ENCODE results near the gene GNPTAB. TPM values are rescaled to one million over a fixed set of nuclear protein-coding genes. Genes with fewer than 3 reads are reported as not detected.

The GNPTAB gene
- total RNA-seq, 2 donors from 2014 or later: 27.8 to 30.5 TPM

DNA sequence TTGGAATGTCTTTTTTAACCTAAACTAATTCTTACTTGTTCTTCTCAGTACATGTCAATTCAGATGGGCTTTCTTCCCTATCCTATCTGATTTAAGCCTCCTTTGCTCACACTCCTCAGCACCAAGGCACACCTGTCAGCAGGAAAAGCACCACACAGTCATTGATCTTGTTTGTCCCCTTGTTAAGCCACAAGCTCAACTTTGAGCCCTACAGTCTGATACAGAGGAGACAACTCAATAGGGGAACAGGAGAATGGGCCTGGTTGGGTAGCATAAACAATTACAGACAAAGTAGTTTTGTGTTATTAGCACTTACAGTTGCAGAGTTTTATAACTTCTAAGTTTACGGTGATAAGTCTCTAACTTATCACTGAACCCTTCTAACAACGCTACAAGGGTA lies 62.0 kb downstream of the GNPTAB start:
- Histone ChIP-seq H3K9me3 (ENCODE audit: control insufficient read depth, low read length) (no peaks in the 10 kb centered on the region), H3K4me1 (ENCODE audit: control insufficient read depth, insufficient read depth, low read length) (no peaks in the 10 kb centered on the region), H3K27ac (ENCODE audit: low read depth, low read length) (no peak overlapping the region), H3K9ac (ENCODE audit: extremely low read depth, low read length, poor library complexity, severe bottlenecking) (no peak overlapping the region), H3K36me3 (ENCODE audit: control insufficient read depth, insufficient read depth, low read length) (peaks cover 16% of the 10 kb centered on the region), H3K4me3 (ENCODE audit: low read length) (no peak overlapping the region), H3K27me3 (ENCODE audit: control insufficient read depth, insufficient read depth, low read length, poor library complexity, severe bottlenecking) (no peaks in the 10 kb centered on the region)
- Mint-ChIP-seq H3K4me3 (no peak overlapping the region), H3K9me3 (no peaks in the 10 kb centered on the region), H3K36me3 (ENCODE audit: low read depth) (peaks cover 38% of the 10 kb centered on the region), H3K27me3 (ENCODE audit: insufficient read depth) (no peaks in the 10 kb centered on the region), H3K4me1 (peaks cover 6% of the 10 kb centered on the region), H3K27ac (no peak overlapping the region)
- 88 to 89% methylated on average over 1 to 2 of the region's 2 CpGs for WGBS, 2 experiments (ENCODE audit: insufficient coverage in 1 of 2, insufficient read length in 1 of 2)
- TF ChIP-seq, protein P1, sequence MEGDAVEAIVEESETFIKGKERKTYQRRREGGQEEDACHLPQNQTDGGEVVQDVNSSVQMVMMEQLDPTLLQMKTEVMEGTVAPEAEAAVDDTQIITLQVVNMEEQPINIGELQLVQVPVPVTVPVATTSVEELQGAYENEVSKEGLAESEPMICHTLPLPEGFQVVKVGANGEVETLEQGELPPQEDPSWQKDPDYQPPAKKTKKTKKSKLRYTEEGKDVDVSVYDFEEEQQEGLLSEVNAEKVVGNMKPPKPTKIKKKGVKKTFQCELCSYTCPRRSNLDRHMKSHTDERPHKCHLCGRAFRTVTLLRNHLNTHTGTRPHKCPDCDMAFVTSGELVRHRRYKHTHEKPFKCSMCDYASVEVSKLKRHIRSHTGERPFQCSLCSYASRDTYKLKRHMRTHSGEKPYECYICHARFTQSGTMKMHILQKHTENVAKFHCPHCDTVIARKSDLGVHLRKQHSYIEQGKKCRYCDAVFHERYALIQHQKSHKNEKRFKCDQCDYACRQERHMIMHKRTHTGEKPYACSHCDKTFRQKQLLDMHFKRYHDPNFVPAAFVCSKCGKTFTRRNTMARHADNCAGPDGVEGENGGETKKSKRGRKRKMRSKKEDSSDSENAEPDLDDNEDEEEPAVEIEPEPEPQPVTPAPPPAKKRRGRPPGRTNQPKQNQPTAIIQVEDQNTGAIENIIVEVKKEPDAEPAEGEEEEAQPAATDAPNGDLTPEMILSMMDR (conservative IDR thresholded peaks at IDR 0.05): no peak
- DNase-seq: no peak

DNA sequence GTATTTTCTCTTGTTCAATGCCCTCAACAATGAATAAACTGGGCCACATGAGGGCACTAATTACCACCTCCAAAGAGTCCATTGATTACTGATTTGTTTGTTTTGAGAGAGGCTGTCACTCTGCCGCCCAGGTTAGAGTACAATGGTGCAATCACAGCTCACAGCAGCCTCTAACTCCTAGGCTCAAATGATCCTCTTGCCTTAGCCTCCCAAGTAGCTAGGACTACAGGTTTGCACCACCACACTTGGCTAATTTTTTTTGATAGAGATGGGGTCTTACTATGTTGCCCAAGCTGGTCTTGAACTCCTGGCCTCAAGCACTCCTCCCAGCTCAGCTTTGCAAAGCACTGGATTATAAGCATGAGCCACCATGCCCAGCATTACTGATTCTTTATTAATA lies 63.2 kb downstream of the GNPTAB start:
- Histone ChIP-seq H3K4me1 (ENCODE audit: control insufficient read depth, insufficient read depth, low read length) (no peaks in the 10 kb centered on the region), H3K36me3 (ENCODE audit: control insufficient read depth, insufficient read depth, low read length) (peaks cover 16% of the 10 kb centered on the region), H3K4me3 (ENCODE audit: low read length) (no peak overlapping the region), H3K9me3 (ENCODE audit: control insufficient read depth, low read length) (no peaks in the 10 kb centered on the region), H3K27me3 (ENCODE audit: control insufficient read depth, insufficient read depth, low read length, poor library complexity, severe bottlenecking) (no peaks in the 10 kb centered on the region), H3K27ac (ENCODE audit: low read depth, low read length) (no peak overlapping the region), H3K9ac (ENCODE audit: extremely low read depth, low read length, poor library complexity, severe bottlenecking) (no peak overlapping the region)
- DNase-seq: no peak
- Mint-ChIP-seq H3K9me3 (no peaks in the 10 kb centered on the region), H3K4me3 (no peak overlapping the region), H3K36me3 (ENCODE audit: low read depth) (peaks cover 38% of the 10 kb centered on the region), H3K27me3 (ENCODE audit: insufficient read depth) (no peaks in the 10 kb centered on the region), H3K4me1 (peaks cover 6% of the 10 kb centered on the region), H3K27ac (no peak overlapping the region)
- 80% methylated on average over 1 of the region's 1 CpG; no CpG with 5 or more reads in 1 of the 2 experiments for WGBS, 2 experiments (ENCODE audit: insufficient coverage in 1 of 2, insufficient read length in 1 of 2)
- TF ChIP-seq, protein P1 (conservative IDR thresholded peaks at IDR 0.05): peak; percentile 16

DNA sequence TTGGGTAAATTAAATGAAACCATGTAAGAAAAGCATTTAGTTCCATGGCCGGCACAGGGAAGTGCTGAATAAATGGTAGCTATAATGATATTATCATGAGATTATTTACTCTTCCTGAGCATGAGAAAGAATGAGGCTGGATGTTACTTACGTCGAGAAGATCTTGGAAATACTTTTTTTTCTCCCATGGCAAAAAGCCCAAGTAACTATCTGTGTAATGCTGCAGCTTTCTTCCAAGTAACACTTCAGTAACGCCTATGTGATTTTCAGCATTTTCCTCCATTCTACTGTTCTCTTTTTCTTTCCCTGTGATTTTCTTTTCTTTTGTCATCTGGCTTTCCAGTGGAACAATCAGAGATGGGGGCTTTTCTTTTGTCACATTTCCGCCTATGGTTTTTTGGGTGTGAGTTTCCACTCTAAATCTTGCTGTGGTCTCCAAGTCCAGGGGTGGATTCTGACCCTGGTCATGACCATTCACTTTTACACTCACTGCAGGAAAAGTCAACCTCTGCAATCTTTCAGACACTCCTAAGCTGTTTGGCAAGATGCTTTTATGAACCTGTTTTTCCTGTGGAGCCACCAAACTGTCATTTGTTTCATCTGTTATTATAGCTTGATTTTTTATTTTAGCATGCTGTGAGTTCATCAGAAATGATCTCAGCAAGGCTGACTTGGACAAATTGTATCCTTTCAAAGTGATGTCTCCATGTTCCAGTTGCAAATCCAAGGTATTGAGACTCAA lies 66.5 kb downstream of the GNPTAB start:
- no peaks in the 10 kb centered on the region for H3K27me3 Mint-ChIP-seq (ENCODE audit: insufficient read depth)
- H3K27ac ChIP-seq (ENCODE audit: low read depth, low read length): no peak overlapping the region
- peaks cover 23% of the 10 kb centered on the region for H3K36me3 Mint-ChIP-seq (ENCODE audit: low read depth)
- 95 to 99% methylated on average over 5 of the region's 5 CpGs for WGBS, 2 experiments (ENCODE audit: insufficient coverage in 1 of 2, insufficient read length in 1 of 2)
- H3K27me3 ChIP-seq (ENCODE audit: control insufficient read depth, insufficient read depth, low read length, poor library complexity, severe bottlenecking): no peaks in the 10 kb centered on the region
- TF ChIP-seq, protein P1 (conservative IDR thresholded peaks at IDR 0.05): no peak
- H3K36me3 ChIP-seq (ENCODE audit: control insufficient read depth, insufficient read depth, low read length): peaks cover 8% of the 10 kb centered on the region
- peaks cover 6% of the 10 kb centered on the region for H3K4me1 Mint-ChIP-seq
- no peaks in the 10 kb centered on the region for H3K4me1 ChIP-seq (ENCODE audit: control insufficient read depth, insufficient read depth, low read length)
- H3K9ac ChIP-seq (ENCODE audit: extremely low read depth, low read length, poor library complexity, severe bottlenecking): no peak overlapping the region
- H3K27ac Mint-ChIP-seq: peak overlapping the region; percentile 8
- DNase-seq: no peak
- H3K9me3 ChIP-seq (ENCODE audit: control insufficient read depth, low read length): no peaks in the 10 kb centered on the region
- no peaks in the 10 kb centered on the region for H3K9me3 Mint-ChIP-seq
- no peak overlapping the region for H3K4me3 Mint-ChIP-seq
- no peak overlapping the region for H3K4me3 ChIP-seq (ENCODE audit: low read length)

Measured in endodermal cell (in vitro differentiated cells).